GM10847 (cell line): Measurements from ENCODE around the gene BOD1.

Experiments used
- POLR2A ChIP-seq: IDR thresholded peaks from 2 replicates; pipeline ENCODE4 v1.6.1; 2011; ENCODE audit not compliant: insufficient read length; ENCODE audit errors: extremely low read depth

Gene BOD1

DNA sequence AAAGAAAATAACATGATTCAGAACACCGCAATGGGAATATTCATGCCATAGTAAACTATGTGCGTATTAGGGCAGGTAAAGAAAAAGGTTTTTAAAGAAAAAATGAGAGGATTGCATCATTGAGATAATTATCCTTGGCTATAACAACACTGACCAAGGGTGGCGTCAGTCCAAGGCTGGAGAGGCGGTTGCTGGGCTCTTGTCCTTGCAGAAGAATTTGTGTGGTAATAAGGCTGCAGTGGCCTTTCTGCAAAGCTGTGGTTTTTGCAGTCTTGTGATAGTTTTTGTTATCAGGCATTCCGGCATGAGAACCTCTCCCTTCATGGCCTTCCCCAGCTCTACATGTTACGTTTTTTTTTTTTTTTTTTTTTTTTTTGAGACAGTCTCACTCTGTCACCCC lies 14.0 kb downstream of the BOD1 start:
- TF ChIP-seq POLR2A, result no peak

DNA sequence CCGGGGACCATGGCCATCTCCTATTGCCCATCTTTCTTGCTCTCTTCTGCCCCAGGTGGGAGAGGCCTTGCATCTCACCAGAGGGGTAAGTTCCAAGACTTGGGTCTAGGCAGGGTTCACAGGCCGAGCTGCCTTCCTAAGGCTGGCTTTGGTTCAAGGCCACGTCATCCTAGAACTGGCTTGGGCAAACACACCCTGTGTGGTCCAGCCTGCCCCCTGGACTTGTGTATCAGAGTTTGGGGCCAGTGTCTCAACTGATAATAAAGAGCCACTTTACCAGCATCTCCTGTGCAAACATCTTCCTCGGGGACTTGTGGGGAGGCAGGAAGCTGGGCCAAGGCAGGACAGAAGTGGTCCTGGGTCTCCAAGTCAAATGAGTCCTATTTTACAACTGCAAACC lies 17.8 kb downstream of the BOD1 start:
- no peak for TF ChIP-seq POLR2A

DNA sequence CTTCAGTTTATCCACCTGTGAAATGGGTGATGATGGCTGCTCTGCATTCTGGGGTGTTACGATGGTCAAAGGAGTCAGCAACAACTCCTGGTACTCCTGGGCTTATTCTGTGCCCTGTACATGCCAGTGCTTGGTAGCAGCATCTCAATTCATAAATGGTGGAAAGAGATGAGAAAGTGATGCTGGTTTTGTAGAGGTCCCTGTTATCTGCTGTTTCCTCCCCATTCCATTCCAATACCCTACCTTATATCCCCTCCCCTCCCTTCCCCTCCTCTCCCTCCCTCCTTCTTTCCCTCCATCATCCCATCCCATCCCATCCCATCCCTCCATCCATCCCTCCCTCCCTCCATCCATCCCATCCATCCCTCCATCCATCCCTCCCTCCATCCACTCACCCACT lies 19.1 kb downstream of the BOD1 start:
- TF ChIP-seq POLR2A, result no peak

DNA sequence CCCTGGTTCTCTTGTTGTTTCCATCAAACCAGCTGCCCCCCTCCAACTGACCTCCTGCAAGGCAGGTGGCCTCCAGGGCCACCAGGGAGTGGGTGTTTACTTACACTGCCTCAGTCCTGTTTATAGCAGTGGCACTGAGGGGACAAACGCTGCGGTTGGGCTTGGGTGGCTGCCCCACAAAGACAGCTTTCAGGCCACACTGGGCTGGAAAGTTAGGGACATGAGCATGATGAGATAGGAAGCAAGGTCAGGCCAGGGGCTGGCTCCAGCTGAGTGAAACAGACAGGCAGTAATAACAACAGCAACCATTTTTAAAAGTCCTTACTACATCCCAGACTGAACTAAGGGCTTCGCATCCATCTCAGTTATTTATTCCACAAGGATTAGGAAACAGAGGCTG lies 20.6 kb downstream of the BOD1 start:
- no peak for TF ChIP-seq POLR2A

DNA sequence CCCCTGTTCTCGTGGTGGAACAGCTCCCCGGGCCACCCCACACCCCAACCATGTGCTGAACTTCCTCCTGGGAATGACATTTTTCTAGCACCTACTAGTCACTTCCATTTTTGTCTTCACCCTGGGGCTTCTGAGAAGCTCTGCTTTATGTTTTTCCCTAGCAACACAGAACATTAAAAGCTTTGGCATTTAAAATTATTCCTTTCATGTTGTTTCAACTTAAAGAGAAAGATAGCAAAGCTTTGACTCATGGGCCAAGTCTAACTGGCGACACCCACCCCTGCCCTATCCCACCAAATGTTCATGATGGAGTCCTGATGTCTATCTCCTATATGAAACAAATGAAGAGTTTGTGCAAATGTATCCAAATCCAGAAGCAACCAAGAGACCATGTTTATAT lies 22.4 kb downstream of the BOD1 start:
- no peak for TF ChIP-seq POLR2A

DNA sequence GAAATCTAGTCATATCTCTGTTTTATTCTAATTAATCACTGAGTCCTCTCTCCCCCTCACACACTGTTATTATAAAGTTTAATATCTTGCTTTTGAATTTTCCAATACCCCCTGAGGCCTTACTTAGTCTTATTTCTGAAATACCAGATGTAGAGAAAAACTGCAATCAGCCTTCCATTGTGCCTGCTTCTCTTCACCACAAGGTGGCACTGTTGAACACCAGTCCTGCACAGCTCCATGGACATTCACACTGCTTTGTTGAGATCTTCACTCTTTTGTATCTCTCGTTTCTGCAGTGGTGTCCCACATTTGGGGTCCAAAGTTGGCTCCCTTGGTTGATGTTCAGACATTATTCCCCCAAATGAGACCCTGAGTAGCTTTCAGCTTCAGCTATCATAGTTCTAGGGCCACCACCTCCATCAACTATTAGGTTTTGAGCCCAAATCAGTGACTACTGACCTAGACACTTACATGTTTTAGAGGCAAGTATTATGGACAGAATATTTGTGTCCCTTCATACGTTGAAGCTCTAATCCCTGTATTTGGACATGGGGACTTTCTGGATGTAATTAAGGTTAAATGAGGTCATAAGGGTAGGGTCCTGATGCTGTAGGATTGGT lies 24.3 kb downstream of the BOD1 start:
- TF ChIP-seq POLR2A, result no peak

DNA sequence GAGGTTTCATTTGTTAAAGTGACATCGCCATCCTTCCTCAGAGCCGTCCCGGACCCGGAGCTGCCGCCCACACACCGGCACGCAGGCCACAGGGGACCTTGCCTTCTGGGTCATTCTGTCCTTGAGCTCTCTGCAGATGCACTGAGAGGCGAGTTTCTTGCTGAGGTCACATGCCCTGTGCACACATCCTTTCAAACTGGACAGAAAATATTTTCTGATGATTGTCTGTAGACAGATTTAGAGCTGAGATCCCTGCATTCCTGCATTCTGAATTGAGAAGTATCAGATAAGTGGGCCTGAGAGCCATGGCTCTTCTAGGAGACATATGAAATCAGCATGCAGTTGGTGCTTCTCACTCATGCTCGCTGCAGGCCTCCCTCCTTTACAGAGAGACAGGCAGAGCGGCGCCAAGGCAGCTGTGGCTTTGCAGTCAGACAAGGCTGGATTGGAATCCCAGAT lies 25.4 kb downstream of the BOD1 start:
- no peak for TF ChIP-seq POLR2A

DNA sequence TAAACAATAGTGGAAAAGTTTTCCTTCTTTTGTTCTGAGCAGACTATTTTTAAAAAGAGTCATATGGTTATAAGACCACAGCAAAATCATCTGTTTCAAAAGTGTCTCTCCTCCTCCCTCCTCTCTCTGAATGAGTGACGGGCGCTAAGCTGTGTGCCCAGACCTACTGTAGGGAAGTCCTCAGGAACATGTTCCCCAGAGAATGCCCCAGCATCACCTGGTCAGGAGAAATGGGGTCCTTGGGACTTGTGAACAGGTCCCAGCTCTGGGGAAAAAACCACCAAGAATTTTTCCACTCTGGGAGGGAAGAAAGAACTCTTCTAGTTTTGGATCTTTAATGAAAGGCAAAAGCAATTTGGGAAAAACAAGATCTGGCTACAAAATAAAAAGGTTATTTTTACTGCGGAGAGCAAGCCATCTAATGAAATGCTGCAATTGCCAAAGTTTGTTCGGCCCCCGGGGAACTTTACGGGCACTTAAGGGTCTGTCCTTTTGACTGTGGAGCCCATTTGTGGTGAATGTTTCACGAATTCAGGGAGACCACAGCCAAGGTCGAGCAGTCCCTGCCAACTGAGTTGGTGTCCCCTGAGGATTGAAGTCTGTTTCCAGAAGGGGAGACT lies 25.9 kb downstream of the BOD1 start:
- no peak for TF ChIP-seq POLR2A

DNA sequence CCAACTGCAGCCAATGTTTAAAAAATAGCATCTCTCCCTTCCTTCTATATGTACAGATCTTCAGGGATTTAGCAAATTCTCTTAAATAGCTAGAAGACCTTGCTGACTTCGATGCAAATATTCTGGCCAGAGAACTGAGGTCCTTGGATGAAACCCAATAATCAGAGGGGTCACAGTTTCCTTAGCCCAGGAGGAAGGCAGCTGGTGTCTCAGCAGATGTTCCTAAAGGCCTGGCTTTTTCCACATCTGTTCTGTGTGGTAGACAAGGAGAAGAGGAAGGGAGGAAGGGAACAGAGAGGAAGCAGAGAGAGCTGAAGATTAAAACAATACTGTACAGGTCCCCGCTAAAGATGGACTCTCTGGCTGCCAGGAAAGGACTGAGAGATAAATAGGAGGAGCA lies 33.1 kb downstream of the BOD1 start:
- no peak for TF ChIP-seq POLR2A

DNA sequence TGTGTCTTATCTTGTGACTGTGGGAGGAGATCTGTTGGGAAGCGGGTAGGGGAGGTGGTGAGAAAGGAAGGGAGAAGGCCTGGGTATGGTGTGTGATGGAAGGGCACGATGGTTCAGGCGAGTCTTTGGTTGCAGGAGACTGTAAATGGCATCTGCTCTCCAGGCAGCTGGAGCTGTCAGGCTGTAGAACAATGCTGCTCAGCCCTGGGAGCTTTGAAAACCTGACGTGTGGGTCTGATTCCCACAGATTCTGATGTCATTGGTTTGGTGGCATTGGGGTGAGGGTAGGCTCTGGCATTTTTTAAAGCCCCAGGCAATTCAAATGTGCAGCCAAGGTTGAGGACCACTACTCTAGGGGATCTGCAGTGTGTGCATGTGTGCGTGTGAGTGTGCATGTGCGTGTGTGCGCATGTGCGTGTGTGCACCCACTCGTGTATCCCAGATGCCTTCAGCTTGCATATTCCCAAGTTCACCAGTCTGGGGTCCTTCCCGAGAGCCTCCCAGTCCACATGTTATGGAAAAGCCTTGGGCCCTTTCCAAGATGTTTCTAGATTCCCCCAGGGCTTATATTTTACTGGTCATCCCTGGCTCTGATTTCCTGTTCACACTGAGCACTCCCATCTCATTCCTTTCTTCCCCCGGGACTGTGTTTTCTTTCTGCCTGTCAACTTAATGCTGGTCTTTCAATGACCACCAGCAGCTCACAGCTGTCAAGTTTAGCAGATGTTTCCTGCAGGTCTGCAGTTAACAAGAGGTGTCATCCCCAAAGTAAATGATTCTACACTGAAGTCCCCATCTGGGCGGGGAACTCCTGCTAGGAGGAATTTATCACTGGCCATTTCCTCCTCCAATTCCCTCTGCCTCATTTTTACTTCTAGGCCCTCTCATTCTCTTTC lies 34.0 kb downstream of the BOD1 start:
- no peak for TF ChIP-seq POLR2A

DNA sequence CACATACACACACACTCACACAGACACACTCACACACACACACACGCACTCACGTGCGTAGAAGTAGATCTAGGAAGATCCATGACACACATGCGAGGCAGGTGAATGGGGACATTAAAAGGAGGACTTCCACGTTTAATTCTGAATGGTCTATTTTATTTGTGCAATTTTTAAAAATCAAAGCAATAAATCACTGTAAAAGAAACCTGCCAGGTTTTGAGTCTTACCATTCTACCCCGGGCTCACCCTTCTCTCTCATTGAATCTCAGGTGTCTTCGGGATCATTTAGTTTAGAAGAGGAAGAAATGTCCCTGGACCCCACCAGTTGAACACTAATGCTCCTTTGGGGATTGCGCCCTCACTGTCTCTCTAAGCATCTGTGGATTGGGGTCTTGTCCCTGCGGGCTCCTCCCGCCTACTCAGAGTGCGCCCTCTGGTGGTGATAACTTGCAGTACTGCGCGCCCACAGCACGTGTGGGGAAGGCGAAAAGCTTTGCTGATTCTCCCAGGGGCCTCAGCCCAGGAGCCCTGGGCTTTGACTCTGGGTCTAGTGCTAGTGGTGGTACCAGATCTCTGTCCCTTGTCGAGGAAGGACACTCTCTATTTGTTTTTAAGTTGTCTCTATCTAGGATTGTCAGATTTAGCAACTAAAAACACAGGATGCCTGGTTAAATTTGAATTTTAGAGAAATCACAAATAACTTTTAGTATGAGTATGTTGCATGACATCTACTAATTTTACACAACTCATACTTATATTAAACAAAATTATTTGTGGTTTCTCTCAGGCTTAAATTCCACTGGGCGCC lies 34.8 kb downstream of the BOD1 start:
- no peak for TF ChIP-seq POLR2A

DNA sequence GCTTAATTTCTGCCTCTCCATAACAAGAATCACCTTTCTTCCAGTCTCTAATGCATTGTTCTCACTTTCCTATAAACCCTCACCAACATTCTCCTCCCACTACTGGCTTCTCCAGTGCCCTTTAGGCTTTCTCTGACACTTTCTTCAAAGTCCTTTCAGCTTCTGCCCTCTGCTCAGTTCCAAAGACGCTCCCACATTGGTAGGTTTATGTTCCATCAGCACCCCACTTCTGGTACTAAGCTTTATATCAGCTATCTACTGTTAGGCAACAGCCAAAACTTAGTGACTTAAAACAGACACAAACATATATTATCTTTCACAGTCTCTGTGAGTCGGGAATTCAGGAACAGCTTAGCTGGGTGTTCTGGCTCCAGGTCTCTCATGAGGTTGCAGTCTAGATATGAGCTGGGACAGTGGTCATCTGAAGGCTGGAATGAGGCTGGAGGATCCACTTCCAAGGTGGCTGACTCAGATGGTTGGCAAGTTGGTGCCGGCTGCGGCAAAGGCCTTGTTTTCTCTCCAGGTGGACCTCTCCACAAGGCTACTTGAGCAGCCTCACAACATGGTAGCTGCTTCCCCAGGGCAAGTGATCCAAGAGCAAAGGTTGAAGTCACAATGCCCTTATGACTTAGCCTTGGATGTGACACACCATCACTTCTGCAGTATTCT lies 37.4 kb downstream of the BOD1 start:
- TF ChIP-seq POLR2A, result no peak

DNA sequence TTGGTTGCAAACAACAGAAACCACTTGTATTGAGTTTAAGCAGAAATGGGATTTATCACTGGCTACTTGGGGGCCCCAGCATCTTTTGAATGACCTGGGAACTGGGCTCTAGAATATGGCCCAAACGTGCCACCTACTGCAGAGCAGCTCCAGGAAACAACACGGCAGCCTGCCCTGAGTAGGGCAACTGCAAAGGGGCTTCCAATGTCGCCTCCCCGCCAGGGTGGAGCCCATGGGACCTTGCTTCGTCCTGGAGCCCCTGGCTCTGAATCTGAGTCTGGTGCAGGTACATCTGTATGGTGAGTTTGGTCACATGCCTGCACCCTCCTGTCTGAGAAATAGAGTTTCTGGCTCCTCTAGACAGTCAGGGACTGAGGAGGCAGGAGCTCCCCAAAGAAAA lies 38.6 kb downstream of the BOD1 start:
- no peak for TF ChIP-seq POLR2A

DNA sequence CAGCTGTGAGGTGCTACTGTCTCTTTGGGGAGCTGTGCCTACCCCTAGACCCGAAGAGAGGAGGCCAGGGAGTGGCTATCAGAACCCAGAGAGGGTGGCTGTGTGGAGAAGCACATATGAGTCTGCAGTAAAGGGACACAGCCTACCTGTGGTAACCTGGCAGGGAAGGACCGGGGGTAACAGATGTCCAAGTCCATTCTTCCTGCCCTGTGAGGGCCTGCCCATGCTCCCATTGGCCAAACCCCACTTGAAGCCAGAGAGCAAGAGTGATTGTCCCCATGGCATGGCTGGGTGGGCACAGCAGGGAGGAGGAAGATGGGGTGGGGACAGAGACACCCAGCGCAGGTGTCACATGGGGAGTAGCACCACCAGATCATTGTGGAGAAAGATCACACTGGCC lies 39.3 kb downstream of the BOD1 start:
- no peak for TF ChIP-seq POLR2A

DNA sequence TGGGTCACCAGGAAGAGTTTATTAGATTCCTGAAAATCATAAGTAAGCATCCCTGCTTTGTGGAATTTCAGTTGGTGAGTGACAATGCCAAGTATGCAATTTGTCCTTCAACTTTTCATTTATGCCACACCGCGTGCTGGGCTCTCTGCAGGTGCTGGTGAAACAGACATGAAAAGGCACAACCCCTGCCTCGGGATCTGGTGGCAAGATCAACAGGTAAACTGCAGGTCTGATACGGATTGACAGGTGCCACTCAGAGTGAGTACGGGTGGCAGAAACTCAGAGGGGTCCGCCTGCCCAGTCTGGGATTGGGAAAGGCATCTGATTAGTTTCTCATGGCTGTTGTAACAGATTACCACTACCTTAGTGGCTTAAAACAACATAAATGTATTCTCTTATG lies 40.5 kb downstream of the BOD1 start:
- no peak for TF ChIP-seq POLR2A
